Measurements from ENCODE around the gene XCR1.

DNA sequence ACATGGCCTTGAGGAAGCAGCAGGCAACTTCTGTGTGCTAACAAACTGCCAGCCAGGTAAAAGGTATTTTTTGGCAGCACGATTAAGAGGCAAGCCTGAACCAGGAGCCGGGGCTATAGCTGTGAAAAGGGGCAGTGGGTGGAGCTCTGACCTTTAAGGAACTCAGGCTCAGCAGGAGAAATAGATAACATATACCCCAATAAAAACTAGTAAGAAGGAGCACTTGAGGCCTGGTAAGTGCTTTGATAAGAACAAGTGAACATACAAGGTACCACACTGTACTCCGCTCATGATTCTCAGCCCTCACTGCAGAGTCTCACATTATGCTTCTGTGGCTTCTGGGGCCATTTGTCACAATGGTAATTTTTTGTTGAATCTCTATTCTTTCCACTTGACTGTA, 37.1 kb downstream of the XCR1 start:
- TF ChIP-seq, protein P1, sequence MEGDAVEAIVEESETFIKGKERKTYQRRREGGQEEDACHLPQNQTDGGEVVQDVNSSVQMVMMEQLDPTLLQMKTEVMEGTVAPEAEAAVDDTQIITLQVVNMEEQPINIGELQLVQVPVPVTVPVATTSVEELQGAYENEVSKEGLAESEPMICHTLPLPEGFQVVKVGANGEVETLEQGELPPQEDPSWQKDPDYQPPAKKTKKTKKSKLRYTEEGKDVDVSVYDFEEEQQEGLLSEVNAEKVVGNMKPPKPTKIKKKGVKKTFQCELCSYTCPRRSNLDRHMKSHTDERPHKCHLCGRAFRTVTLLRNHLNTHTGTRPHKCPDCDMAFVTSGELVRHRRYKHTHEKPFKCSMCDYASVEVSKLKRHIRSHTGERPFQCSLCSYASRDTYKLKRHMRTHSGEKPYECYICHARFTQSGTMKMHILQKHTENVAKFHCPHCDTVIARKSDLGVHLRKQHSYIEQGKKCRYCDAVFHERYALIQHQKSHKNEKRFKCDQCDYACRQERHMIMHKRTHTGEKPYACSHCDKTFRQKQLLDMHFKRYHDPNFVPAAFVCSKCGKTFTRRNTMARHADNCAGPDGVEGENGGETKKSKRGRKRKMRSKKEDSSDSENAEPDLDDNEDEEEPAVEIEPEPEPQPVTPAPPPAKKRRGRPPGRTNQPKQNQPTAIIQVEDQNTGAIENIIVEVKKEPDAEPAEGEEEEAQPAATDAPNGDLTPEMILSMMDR (IDR thresholded peaks at IDR 0.05; ENCODE audit: poor library complexity), result no peak
- no peak for TF ChIP-seq EZH2phosphoT487 (IDR thresholded peaks at IDR 0.05; ENCODE audit: low read depth, severe bottlenecking, unreplicated experiment)
- TF ChIP-seq EZH2 (IDR thresholded peaks at IDR 0.05; ENCODE audit: borderline replicate concordance), result no peak
